Neural progenitor cell (in vitro differentiated cells): ENCODE results near the gene TBX21. TPM values are rescaled to one million over a fixed set of nuclear protein-coding genes. Genes with fewer than 3 reads are reported as not detected.

ENCODE experiments used
- DNase-seq: peaks from one replicate; pipeline ENCODE4 v3.0.0-alpha.2; 2016; ENCODE audit warnings: low spot score
- H2AFZ ChIP-seq: fragments of 200-600 bp; sonication (generic); replicated peaks from 2 replicates; pipeline ENCODE4 v1.6.1; 2016; ENCODE audit warnings: antibody characterized with exemption
- H3F3A ChIP-seq: fragments of 200-600 bp; sonication (generic); 2 replicates; pipeline ENCODE4 v1.6.1; 2016; ENCODE audit warnings: antibody characterized with exemption, low read depth
- H3K27ac ChIP-seq: fragments of 200-600 bp; sonication (generic); 2 replicates; pipeline ENCODE4 v1.5.1; 2016; ENCODE audit warnings: mild to moderate bottlenecking
- H3K27me3 ChIP-seq: fragments of 200-600 bp; sonication (generic); 2 replicates; pipeline ENCODE4 v1.6.1; 2016; ENCODE audit warnings: mild to moderate bottlenecking, moderate library complexity
- H3K36me3 ChIP-seq: fragments of 200-600 bp; sonication (generic); 2 replicates; pipeline ENCODE4 v1.5.1; 2016
- H3K4me1 ChIP-seq: fragments of 200-600 bp; sonication (generic); 2 replicates; pipeline ENCODE4 v1.6.1; 2016; ENCODE audit warnings: mixed run types
- H3K4me2 ChIP-seq: fragments of 200-600 bp; sonication (generic); 2 replicates; pipeline ENCODE4 v1.6.1; 2016
- H3K4me3 ChIP-seq: fragments of 200-600 bp; sonication (generic); 2 replicates; pipeline ENCODE4 v1.5.1; 2016
- H3K79me2 ChIP-seq: fragments of 200-600 bp; sonication (generic); 2 replicates; pipeline ENCODE4 v1.6.1; 2016; ENCODE audit warnings: low read depth
- H3K9ac ChIP-seq: fragments of 200-600 bp; sonication (generic); 2 replicates; pipeline ENCODE4 v1.6.1; 2016
- H3K9me3 ChIP-seq: fragments of 200-600 bp; sonication (generic); 2 replicates; pipeline ENCODE4 v1.5.1; 2016; ENCODE audit warnings: low read depth
- H4K20me1 ChIP-seq: fragments of 200-600 bp; sonication (generic); 2 replicates; pipeline ENCODE4 v1.6.1; 2016; ENCODE audit warnings: low read depth
- H3K27ac Mint-ChIP-seq: 3 replicates; pipeline ENCODE4 v1.8.0; 2021; ENCODE audit warnings: mixed read lengths
- H3K27me3 Mint-ChIP-seq: 2 replicates; pipeline ENCODE4 v1.8.0; 2022; ENCODE audit warnings: low read depth, mild to moderate bottlenecking, inconsistent platforms, moderate library complexity, mixed read lengths; ENCODE audit not compliant: insufficient read depth
- H3K36me3 Mint-ChIP-seq: 3 replicates; pipeline ENCODE4 v1.8.0; 2021; ENCODE audit warnings: mixed read lengths
- H3K4me1 Mint-ChIP-seq: 3 replicates; pipeline ENCODE4 v1.8.0; 2021; ENCODE audit warnings: mixed read lengths
- H3K4me3 Mint-ChIP-seq: 3 replicates; pipeline ENCODE4 v1.8.0; 2021; ENCODE audit warnings: mild to moderate bottlenecking, moderate library complexity, mixed read lengths
- H3K9me3 Mint-ChIP-seq: 3 replicates; pipeline ENCODE4 v1.8.0; 2020; ENCODE audit warnings: mixed read lengths
- EZH2 ChIP-seq: fragments of 200-600 bp; sonication (generic); IDR thresholded peaks from 2 replicates; pipeline ENCODE4 v1.6.1; 2017; ENCODE audit warnings: antibody characterized with exemption, mild to moderate bottlenecking, moderate library complexity
- EZH2phosphoT487 ChIP-seq: fragments of 200-600 bp; sonication (generic); IDR thresholded peaks from 2 replicates; pipeline ENCODE4 v1.6.1; 2017; ENCODE audit warnings: antibody characterized with exemption
- total RNA-seq: library from RNA; depleted of rRNA; stranded (reverse); fragments of >200 nt; gene quantifications from 2 replicates; pipeline ENCODE4 v1.2.3, GENCODE V29; 2015; ENCODE audit warnings: low replicate concordance
- TF ChIP-seq, protein P1 (sequence below): fragments of 200-600 bp; sonication (generic); IDR thresholded peaks from 2 replicates; pipeline ENCODE4 v1.5.1; 2017; ENCODE audit warnings: antibody characterized with exemption, mild to moderate bottlenecking

Gene TBX21
- total RNA-seq, 1 donor from 2014 or later = not detected

DNA sequence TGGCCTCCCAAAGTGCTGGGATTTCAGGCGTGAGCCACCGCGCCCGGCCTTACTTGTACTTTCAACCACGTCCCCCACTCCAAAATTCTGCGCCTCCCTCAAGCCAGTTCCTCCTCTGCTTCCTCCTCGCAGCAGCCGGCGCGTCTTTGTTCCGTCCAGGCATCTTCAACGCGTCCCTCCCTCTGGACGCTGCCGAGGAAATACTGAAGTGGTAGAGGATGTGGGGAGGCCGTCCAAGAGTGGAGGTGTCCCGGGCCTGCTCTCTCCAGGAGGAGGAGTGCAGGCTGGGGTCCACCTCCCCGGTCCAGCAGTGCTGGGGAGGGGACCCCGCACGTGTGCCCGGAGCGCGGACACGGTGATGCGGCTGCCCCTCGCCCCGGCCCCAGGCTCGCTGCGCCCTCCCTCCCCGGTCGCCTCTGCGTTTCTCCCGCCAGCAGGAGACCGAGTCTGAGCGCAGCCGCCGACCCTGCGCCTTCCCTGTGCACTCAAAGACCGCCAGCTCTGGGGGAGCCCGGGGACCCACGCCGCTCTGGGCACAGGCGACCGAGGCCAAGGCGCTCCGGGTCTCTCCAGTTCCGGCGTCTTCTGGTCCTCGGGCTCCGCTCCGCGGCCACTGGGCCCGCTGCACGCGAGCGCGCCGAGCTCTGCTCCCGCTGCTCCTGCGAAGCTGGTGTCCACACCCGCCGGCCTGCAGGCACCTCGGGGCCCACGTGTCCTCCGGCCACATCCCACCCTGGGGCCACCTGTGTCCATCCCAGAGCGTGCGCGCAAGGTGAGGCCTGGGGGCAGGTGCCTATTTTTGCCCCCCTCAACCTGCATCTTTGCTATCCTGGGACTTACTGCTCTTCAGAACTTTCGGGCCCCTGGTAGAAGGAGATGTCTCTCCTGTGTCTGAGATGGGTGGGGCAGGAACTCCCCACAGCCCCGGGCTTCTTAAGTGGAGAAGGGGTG, 56.9 kb downstream of the TBX21 start:
- Mint-ChIP-seq H3K27ac (no peak overlapping the region), H3K27me3 (peaks cover 64% of the 10 kb centered on the region), H3K4me1 (peaks cover 2% of the 10 kb centered on the region), H3K9me3 (peaks cover 3% of the 10 kb centered on the region), H3K36me3 (peaks cover 1% of the 10 kb centered on the region), H3K4me3 (peak overlapping the region; percentile 77)
- no peaks in the 10 kb centered on the region for H3K79me2 ChIP-seq
- no peak overlapping the region for H3K9ac ChIP-seq
- H3K36me3 ChIP-seq = no peaks in the 10 kb centered on the region
- no peaks in the 10 kb centered on the region for H3K4me1 ChIP-seq
- no peaks in the 10 kb centered on the region for H3K9me3 ChIP-seq
- peak overlapping the region; percentile 99 for H2AFZ ChIP-seq
- peaks cover 18% of the 10 kb centered on the region for H4K20me1 ChIP-seq
- H3F3A ChIP-seq = peaks cover 16% of the 10 kb centered on the region
- H3K4me3 ChIP-seq = peak overlapping the region; percentile 59
- TF ChIP-seq EZH2phosphoT487 (peak; percentile 61), EZH2 (peak; percentile 83)
- TF ChIP-seq, protein P1, sequence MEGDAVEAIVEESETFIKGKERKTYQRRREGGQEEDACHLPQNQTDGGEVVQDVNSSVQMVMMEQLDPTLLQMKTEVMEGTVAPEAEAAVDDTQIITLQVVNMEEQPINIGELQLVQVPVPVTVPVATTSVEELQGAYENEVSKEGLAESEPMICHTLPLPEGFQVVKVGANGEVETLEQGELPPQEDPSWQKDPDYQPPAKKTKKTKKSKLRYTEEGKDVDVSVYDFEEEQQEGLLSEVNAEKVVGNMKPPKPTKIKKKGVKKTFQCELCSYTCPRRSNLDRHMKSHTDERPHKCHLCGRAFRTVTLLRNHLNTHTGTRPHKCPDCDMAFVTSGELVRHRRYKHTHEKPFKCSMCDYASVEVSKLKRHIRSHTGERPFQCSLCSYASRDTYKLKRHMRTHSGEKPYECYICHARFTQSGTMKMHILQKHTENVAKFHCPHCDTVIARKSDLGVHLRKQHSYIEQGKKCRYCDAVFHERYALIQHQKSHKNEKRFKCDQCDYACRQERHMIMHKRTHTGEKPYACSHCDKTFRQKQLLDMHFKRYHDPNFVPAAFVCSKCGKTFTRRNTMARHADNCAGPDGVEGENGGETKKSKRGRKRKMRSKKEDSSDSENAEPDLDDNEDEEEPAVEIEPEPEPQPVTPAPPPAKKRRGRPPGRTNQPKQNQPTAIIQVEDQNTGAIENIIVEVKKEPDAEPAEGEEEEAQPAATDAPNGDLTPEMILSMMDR = peak; percentile 53
- peaks cover 97% of the 10 kb centered on the region for H3K27me3 ChIP-seq
- DNase-seq = peak; percentile 87
- H3K4me2 ChIP-seq = peak overlapping the region; percentile 93
- no peak overlapping the region for H3K27ac ChIP-seq

DNA sequence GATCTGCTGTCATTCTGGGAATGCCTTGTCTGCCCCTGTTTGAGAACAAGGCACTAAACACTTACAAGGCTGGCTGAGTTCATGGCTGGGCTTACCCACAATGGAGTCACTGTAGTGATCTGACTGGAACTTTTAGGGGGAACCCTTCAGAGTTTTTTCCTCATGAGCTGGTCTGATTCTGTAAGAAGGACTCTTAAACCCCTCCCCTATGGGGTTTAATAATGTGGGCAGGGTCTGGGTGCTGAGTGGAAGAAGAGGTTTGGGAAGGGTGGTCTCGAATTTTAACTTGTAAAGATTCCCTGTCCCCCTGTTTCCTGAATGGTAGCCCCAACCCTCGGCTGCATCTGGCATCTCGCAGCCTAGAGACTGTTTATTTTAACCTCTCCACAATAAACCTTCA, 58.0 kb downstream of the TBX21 start:
- H3K4me2 ChIP-seq = no peak overlapping the region
- peaks cover 15% of the 10 kb centered on the region for H4K20me1 ChIP-seq
- H3K79me2 ChIP-seq = no peaks in the 10 kb centered on the region
- peaks cover 2% of the 10 kb centered on the region for H3K4me1 Mint-ChIP-seq
- no peak overlapping the region for H3K27ac Mint-ChIP-seq
- H3K9ac ChIP-seq = no peak overlapping the region
- TF ChIP-seq EZH2phosphoT487 = no peak
- TF ChIP-seq, protein P1 = no peak
- no peak for TF ChIP-seq EZH2
- H3K36me3 Mint-ChIP-seq = peaks cover 1% of the 10 kb centered on the region
- H3K27me3 Mint-ChIP-seq = peaks cover 62% of the 10 kb centered on the region
- no peak overlapping the region for H2AFZ ChIP-seq
- H3K4me3 Mint-ChIP-seq = no peak overlapping the region
- no peaks in the 10 kb centered on the region for H3K4me1 ChIP-seq
- no peak overlapping the region for H3K27ac ChIP-seq
- H3F3A ChIP-seq = peaks cover 13% of the 10 kb centered on the region
- H3K9me3 Mint-ChIP-seq = peaks cover 3% of the 10 kb centered on the region
- H3K4me3 ChIP-seq = no peak overlapping the region
- no peaks in the 10 kb centered on the region for H3K9me3 ChIP-seq
- no peaks in the 10 kb centered on the region for H3K36me3 ChIP-seq
- DNase-seq = no peak
- H3K27me3 ChIP-seq = peaks cover 100% of the 10 kb centered on the region

DNA sequence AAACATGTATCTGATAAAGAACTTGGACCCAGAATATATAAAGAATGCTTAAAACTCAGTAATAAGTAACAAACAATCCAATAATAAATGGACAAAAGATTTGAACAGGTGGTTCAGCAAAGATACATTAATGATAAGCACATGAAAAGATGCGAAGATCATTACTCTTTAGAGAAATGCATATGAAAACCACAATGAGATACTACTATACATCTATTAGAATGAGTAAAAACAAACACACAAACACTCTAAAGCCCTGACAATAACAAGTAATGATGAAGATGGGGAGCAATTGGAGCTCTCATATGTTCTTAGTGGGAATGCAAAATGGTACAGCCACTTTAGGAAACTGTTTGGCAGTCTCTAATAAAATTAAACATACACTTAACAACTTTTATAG, 59.4 kb downstream of the TBX21 start:
- Mint-ChIP-seq H3K4me1 (peaks cover 2% of the 10 kb centered on the region), H3K27me3 (peaks cover 57% of the 10 kb centered on the region), H3K9me3 (peaks cover 3% of the 10 kb centered on the region), H3K27ac (no peak overlapping the region), H3K4me3 (no peak overlapping the region), H3K36me3 (peaks cover 1% of the 10 kb centered on the region)
- no peak for TF ChIP-seq EZH2phosphoT487
- no peak for TF ChIP-seq EZH2
- TF ChIP-seq, protein P1 = no peak
- H3K79me2 ChIP-seq = no peaks in the 10 kb centered on the region
- peaks cover 11% of the 10 kb centered on the region for H4K20me1 ChIP-seq
- no peaks in the 10 kb centered on the region for H3K9me3 ChIP-seq
- peaks cover 13% of the 10 kb centered on the region for H3F3A ChIP-seq
- no peak overlapping the region for H2AFZ ChIP-seq
- H3K27ac ChIP-seq = no peak overlapping the region
- peaks cover 91% of the 10 kb centered on the region for H3K27me3 ChIP-seq
- H3K4me3 ChIP-seq = no peak overlapping the region
- DNase-seq = no peak
- H3K4me1 ChIP-seq = no peaks in the 10 kb centered on the region
- H3K4me2 ChIP-seq = no peak overlapping the region
- H3K9ac ChIP-seq = no peak overlapping the region
- H3K36me3 ChIP-seq = no peaks in the 10 kb centered on the region
